Ishikawa (cell line): ENCODE data around the gene THADA.

Experiments
- CEBPB ChIP-seq: IDR thresholded peaks from 2 replicates; pipeline ENCODE4 v1.6.1; 2012
- CREB1 ChIP-seq: IDR thresholded peaks from 2 replicates; pipeline ENCODE4 v1.6.1; 2012; ENCODE audit warnings: low read depth
- EGR1 ChIP-seq: IDR thresholded peaks from 2 replicates; pipeline ENCODE4 v1.6.1; 2012
- EP300 ChIP-seq: IDR thresholded peaks from 2 replicates; pipeline ENCODE4 v1.6.1; 2012; ENCODE audit warnings: borderline replicate concordance
- FOXM1 ChIP-seq: IDR thresholded peaks from 2 replicates; pipeline ENCODE4 v1.6.1; 2012; ENCODE audit warnings: low read depth, borderline replicate concordance
- NFIC ChIP-seq: IDR thresholded peaks from 2 replicates; pipeline ENCODE4 v1.6.1; 2012
- RAD21 ChIP-seq: IDR thresholded peaks from 2 replicates; pipeline ENCODE4 v1.6.1; 2012; ENCODE audit warnings: low read depth
- TAF1 ChIP-seq: IDR thresholded peaks from 2 replicates; pipeline ENCODE4 v1.6.1; 2012; ENCODE audit warnings: low read depth, mild to moderate bottlenecking
- TEAD4 ChIP-seq: IDR thresholded peaks from 2 replicates; pipeline ENCODE4 v1.6.1; 2012
- YY1 ChIP-seq: IDR thresholded peaks from 2 replicates; pipeline ENCODE4 v1.6.1; 2012; ENCODE audit warnings: low read depth
- ZBTB7A ChIP-seq: IDR thresholded peaks from 2 replicates; pipeline ENCODE4 v1.6.1; 2012; ENCODE audit warnings: low read depth
- TF ChIP-seq, protein P1 (sequence below): IDR thresholded peaks from 2 replicates; pipeline ENCODE4 v1.6.1; 2012
- TF ChIP-seq, protein P2 (sequence below): IDR thresholded peaks from 2 replicates; pipeline ENCODE4 v1.6.1; 2012; ENCODE audit warnings: low read depth, mild to moderate bottlenecking
- TF ChIP-seq, protein P3 (sequence below): IDR thresholded peaks from 2 replicates; pipeline ENCODE4 v1.6.1; 2012

The THADA gene

DNA sequence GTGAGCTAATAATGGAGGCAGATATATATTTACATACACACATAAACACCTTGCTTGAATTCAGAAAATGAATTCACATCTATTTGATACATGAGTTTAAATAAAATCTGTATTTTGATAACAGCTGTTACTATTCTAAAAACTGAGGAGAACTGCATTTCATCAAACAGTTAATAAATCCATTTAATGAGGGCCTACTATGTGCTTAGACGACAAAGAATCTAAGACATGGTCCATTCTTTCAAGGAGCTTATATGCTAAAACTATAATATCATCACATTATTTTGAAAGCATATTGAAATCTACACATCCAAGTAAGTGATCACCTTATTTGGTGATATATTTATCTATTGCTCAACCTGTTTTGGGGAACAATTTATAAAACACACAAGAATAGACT, 278.6 kb downstream of the THADA start:
- TF ChIP-seq FOXM1 (no peak), RAD21 (no peak), YY1 (no peak), TEAD4 (no peak), ZBTB7A (no peak), CEBPB (no peak), EGR1 (no peak), EP300 (no peak), NFIC (no peak), CREB1 (no peak)
- TF ChIP-seq, protein P1, sequence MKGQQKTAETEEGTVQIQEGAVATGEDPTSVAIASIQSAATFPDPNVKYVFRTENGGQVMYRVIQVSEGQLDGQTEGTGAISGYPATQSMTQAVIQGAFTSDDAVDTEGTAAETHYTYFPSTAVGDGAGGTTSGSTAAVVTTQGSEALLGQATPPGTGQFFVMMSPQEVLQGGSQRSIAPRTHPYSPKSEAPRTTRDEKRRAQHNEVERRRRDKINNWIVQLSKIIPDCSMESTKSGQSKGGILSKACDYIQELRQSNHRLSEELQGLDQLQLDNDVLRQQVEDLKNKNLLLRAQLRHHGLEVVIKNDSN = no peak
- TF ChIP-seq, protein P2, sequence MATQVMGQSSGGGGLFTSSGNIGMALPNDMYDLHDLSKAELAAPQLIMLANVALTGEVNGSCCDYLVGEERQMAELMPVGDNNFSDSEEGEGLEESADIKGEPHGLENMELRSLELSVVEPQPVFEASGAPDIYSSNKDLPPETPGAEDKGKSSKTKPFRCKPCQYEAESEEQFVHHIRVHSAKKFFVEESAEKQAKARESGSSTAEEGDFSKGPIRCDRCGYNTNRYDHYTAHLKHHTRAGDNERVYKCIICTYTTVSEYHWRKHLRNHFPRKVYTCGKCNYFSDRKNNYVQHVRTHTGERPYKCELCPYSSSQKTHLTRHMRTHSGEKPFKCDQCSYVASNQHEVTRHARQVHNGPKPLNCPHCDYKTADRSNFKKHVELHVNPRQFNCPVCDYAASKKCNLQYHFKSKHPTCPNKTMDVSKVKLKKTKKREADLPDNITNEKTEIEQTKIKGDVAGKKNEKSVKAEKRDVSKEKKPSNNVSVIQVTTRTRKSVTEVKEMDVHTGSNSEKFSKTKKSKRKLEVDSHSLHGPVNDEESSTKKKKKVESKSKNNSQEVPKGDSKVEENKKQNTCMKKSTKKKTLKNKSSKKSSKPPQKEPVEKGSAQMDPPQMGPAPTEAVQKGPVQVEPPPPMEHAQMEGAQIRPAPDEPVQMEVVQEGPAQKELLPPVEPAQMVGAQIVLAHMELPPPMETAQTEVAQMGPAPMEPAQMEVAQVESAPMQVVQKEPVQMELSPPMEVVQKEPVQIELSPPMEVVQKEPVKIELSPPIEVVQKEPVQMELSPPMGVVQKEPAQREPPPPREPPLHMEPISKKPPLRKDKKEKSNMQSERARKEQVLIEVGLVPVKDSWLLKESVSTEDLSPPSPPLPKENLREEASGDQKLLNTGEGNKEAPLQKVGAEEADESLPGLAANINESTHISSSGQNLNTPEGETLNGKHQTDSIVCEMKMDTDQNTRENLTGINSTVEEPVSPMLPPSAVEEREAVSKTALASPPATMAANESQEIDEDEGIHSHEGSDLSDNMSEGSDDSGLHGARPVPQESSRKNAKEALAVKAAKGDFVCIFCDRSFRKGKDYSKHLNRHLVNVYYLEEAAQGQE = no peak

DNA sequence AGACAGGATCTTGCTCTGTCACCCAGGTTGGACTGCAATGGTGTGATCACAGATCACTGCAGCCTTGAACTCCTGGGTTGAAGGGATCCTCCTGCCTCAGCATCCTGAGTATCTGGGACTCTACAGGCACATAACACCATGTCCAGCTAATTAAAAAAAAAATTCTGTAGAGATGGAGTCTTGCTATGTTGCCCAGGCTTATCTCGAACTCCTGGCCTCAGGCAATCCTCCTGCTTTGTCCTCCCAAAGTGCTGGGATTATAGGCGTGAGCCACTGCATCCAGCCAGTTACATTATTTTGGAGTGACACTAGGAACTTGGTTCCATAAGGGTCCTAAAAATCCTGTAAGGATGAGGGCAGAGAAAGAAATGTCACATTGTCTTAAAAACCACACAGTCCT, 280.4 kb downstream of the THADA start:
- TF ChIP-seq, protein P3, sequence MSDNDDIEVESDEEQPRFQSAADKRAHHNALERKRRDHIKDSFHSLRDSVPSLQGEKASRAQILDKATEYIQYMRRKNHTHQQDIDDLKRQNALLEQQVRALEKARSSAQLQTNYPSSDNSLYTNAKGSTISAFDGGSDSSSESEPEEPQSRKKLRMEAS = no peak
- TF ChIP-seq FOXM1 (no peak), YY1 (no peak), CEBPB (no peak), TEAD4 (no peak), CREB1 (no peak), NFIC (no peak), EGR1 (no peak), RAD21 (no peak)

DNA sequence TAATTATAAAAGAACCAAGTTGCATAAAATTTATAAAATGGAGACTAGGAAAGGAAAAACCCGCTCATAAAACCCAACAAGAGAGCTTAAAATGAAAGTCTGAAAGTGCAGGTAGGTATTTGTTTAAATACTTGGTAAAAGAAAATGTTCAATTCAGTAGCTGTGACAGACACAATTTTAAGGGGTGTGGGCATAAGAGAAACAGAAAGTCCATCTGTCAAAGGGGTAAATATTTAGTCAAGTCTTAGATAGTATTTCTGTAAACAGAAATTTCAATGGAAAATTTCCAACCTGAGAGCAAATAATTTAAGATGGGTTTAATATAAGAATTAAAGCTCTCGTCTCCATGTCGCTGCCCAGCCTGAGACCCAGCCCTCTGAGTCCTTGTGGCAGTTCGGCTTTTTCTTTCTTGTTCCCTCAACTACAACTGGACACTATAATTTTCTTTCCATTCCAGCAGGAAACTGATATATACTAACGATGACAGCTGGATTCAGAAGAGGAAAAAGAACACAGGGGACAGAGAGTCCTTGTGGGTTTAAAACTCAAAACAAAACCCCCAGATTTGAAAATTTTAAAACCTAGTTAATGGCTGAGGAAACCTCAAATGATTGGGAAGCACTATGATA, 281.4 kb downstream of the THADA start:
- TF ChIP-seq NFIC = no peak
- TF ChIP-seq CREB1 = no peak
- TF ChIP-seq, protein P2 = no peak
- TF ChIP-seq, protein P1 = no peak
- no peak for TF ChIP-seq EGR1
- TF ChIP-seq CEBPB = no peak
- no peak for TF ChIP-seq EP300
- no peak for TF ChIP-seq YY1
- TF ChIP-seq FOXM1 = no peak
- TF ChIP-seq ZBTB7A = no peak

DNA sequence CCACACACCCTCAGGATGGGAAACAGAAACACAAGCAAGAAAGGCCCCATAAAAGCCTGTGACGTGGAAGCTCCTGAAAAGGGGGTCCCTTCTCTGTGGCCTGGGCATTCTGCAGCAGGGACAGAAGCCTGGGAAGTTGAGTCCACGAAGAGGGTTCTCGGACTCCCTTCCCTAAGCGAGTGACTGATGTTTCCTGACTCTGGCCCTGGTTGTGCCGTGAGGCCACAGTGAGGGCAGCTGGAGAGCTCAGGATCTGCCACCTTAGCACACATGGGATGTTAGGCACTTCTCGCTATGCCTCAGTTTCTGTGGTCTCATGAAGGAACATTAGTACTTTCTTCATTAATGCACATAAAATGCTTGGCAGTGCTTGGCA, 282.2 kb downstream of the THADA start:
- TF ChIP-seq FOXM1 = no peak
- TF ChIP-seq, protein P2 = no peak
- TF ChIP-seq ZBTB7A = no peak
- TF ChIP-seq CEBPB = no peak
- TF ChIP-seq TAF1 = no peak
- no peak for TF ChIP-seq TEAD4
- TF ChIP-seq CREB1 = no peak
- TF ChIP-seq YY1 = no peak

DNA sequence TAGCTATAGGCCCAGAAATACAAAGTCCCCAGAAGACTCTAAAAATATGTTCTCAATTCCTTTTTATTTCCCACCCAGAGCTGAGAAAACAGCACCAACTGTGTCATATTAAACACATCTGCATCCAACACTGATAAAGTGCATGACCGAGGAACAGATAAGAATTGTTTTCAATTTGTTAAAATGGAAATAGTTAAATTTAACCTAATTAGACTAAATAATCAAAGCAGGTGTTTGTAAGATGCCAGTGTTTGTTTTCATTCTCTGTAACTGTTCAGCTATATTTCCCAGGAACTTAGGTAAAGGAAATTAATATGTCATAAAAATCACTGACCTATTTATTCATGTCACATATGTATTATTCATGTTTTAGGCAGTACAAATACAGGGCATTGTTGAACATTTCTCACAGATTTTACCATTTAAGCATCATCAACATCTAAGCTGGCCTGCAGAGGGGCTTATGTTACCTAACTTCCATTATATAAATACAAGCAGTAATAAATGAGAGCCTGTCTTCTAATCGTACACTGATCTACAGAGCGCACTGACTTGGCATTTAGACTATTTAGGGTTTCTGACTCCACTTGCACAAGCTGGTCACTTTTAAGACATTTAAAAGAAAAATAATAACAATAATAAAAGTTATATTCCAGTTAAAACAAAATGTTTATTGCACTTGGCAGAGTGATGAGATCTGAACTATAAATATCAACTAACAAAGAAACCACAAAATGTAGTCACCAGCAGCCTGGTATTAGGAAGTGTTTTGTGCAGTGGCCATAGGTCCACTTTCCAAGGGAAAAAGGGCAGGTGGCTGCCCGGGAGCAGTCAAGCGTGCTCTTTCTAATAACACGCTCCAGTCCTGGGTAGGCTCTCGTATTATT, 282.8 kb downstream of the THADA start:
- TF ChIP-seq RAD21 (no peak), FOXM1 (no peak), CREB1 (no peak), TAF1 (no peak)
- TF ChIP-seq, protein P2 = no peak
- TF ChIP-seq, protein P3 = no peak
